Measurements from ENCODE around the gene NAV3.
A peak's percentile ranks its signal among the peaks of the same experiment; 100 is the strongest.

The NAV3 gene

GRCh38 chr12:77925536-77926108, 94.9 kb downstream of the NAV3 start:
- TF ChIP-seq CTCF (IDR thresholded peaks at IDR 0.05; ENCODE audit: low read depth, low read length) = peak; percentile 99
- in situ Hi-C loops (cut with HindIII; ENCODE audit: low sequenced_read_pairs) = loop anchor here (25.0 kb wide), 1 partner anchor 188 kb away; no protein-coding TSS in a partner anchor
- peak; percentile 97 for DNase-seq (ENCODE audit: low read depth, low spot score)
- no peak overlapping the region for H3K4me3 ChIP-seq (ENCODE audit: low read depth, low read length)

GRCh38 chr12:77928078-77928477, 97.4 kb downstream of the NAV3 start:
- TF ChIP-seq CTCF (IDR thresholded peaks at IDR 0.05; ENCODE audit: low read depth, low read length) = no peak
- no peak for DNase-seq (ENCODE audit: low read depth, low spot score)
- H3K4me3 ChIP-seq (ENCODE audit: low read depth, low read length) = no peak overlapping the region
- in situ Hi-C loops (cut with HindIII; ENCODE audit: low sequenced_read_pairs) = loop anchor here (25.0 kb wide), 1 partner anchor 191 kb away; no protein-coding TSS in a partner anchor

- DNase-seq (ENCODE audit: low read depth, low spot score) = no peak
- peak; percentile 21 for TF ChIP-seq CTCF (IDR thresholded peaks at IDR 0.05; ENCODE audit: low read depth, low read length)
- in situ Hi-C loops (cut with HindIII; ENCODE audit: low sequenced_read_pairs) = loop anchor here (25.0 kb wide), 1 partner anchor 195 kb away; no protein-coding TSS in a partner anchor
- H3K4me3 ChIP-seq (ENCODE audit: low read depth, low read length) = no peak overlapping the region
These were observed 101.5 kb downstream of the NAV3 start for GRCh38 chr12:77932216-77932615.

- no peak for TF ChIP-seq CTCF (IDR thresholded peaks at IDR 0.05; ENCODE audit: low read depth, low read length)
- no peak overlapping the region for H3K4me3 ChIP-seq (ENCODE audit: low read depth, low read length)
- no peak for DNase-seq (ENCODE audit: low read depth, low spot score)
- in situ Hi-C loops (cut with HindIII; ENCODE audit: low sequenced_read_pairs) = loop anchor here (25.0 kb wide), 1 partner anchor 201 kb away; no protein-coding TSS in a partner anchor
These were observed 107.6 kb downstream of the NAV3 start for GRCh38 chr12:77938301-77938700.

GRCh38 chr12:77940011-77940423, 109.3 kb downstream of the NAV3 start:
- DNase-seq (ENCODE audit: low read depth, low spot score) = peak; percentile 88

GRCh38 chr12:77940567-77940966, 109.9 kb downstream of the NAV3 start:
- DNase-seq (ENCODE audit: low read depth, low spot score) = no peak

More at GRCh38 chr12:77940011-77940423, 109.3 kb downstream of the NAV3 start:
- H3K4me3 ChIP-seq (ENCODE audit: low read depth, low read length) = peak overlapping the region; percentile 49
- in situ Hi-C loops (cut with HindIII; ENCODE audit: low sequenced_read_pairs) = loop anchor here (25.0 kb wide), 1 partner anchor 203 kb away; no protein-coding TSS in a partner anchor
- no peak for TF ChIP-seq CTCF (IDR thresholded peaks at IDR 0.05; ENCODE audit: low read depth, low read length)

More at GRCh38 chr12:77940567-77940966, 109.9 kb downstream of the NAV3 start:
- peak overlapping the region; percentile 49 for H3K4me3 ChIP-seq (ENCODE audit: low read depth, low read length)
- in situ Hi-C loops (cut with HindIII; ENCODE audit: low sequenced_read_pairs) = loop anchor here (25.0 kb wide), 1 partner anchor 203 kb away; no protein-coding TSS in a partner anchor
- no peak for TF ChIP-seq CTCF (IDR thresholded peaks at IDR 0.05; ENCODE audit: low read depth, low read length)

Data from astrocyte of the spinal cord (primary cell).